Natural killer cell (primary cell): ENCODE measurements around the gene ABCA2. TPM values are rescaled to one million over a fixed set of nuclear protein-coding genes. Genes with fewer than 3 reads are reported as not detected.
A peak's percentile ranks its signal among the peaks of the same experiment; 100 is the strongest.
"Not testable (repeated sequence)": the region's sequence is repeated elsewhere in the genome, so short reads cannot be mapped to it uniquely, and the experiment has no call there.

Source experiments
- ATAC-seq, 3 donors: fragments of 150-1000 bp in 2 of 3; fragments of 200-7000 bp in 1 of 3; cut with Tn5 transposase; 1 replicate in 1 of 3; 2 replicates in 2 of 3; pipeline ENCODE4 v1.10.0; 2021; ENCODE audit warnings: mild to moderate bottlenecking in 2 of 3, moderate library complexity in 2 of 3
- DNase-seq, 2 donors: peaks; one replicate each; pipeline versions ENCODE4 v3.0.0 to v3.0.0-alpha.2; 2013 to 2021; ENCODE audit warnings: mixed read lengths in 1 of 2
- H3K27ac ChIP-seq: one replicate; pipeline ENCODE4 v1.5.1; 2013; ENCODE audit warnings: mild to moderate bottlenecking, low read length
- H3K27me3 ChIP-seq: one replicate; pipeline ENCODE4 v1.6.1; 2013; ENCODE audit warnings: low read length; ENCODE audit not compliant: control insufficient read depth, insufficient read depth
- H3K36me3 ChIP-seq: one replicate; pipeline ENCODE4 v1.6.1; 2013; ENCODE audit warnings: low read length; ENCODE audit not compliant: control insufficient read depth, insufficient read depth
- H3K4me1 ChIP-seq: one replicate; pipeline ENCODE4 v1.6.1; 2013; ENCODE audit warnings: low read length; ENCODE audit not compliant: control insufficient read depth, insufficient read depth
- H3K4me3 ChIP-seq: one replicate; pipeline ENCODE4 v1.5.1; 2013; ENCODE audit warnings: low read length
- H3K9me3 ChIP-seq: one replicate; pipeline ENCODE4 v1.6.1; 2013; ENCODE audit warnings: low read length; ENCODE audit not compliant: control insufficient read depth, insufficient read depth
- H3K27ac Mint-ChIP-seq, 2 donors: one replicate each; pipeline ENCODE4 v1.8.0; 2022; ENCODE audit warnings: mild to moderate bottlenecking in 2 of 2, mixed read lengths in 2 of 2, moderate library complexity in 1 of 2
- H3K27me3 Mint-ChIP-seq, 2 donors: one replicate each; pipeline ENCODE4 v1.8.0; 2022; ENCODE audit warnings: low read depth in 2 of 2, mixed read lengths in 2 of 2
- H3K36me3 Mint-ChIP-seq: one replicate; pipeline ENCODE4 v1.8.0; 2022; ENCODE audit warnings: mixed read lengths
- H3K4me1 Mint-ChIP-seq, 2 donors: one replicate each; pipeline ENCODE4 v1.8.0; 2022; ENCODE audit warnings: mixed read lengths in 2 of 2
- H3K4me3 Mint-ChIP-seq: one replicate; pipeline ENCODE4 v1.8.0; 2022; ENCODE audit warnings: mild to moderate bottlenecking, moderate library complexity, mixed read lengths
- H3K9me3 Mint-ChIP-seq, 2 donors: one replicate each; pipeline ENCODE4 v1.8.0; 2022; ENCODE audit warnings: mixed read lengths in 2 of 2
- WGBS: methylation state at CpG from one replicate; pipeline ENCODE4 v1.1.7; 2013; ENCODE audit warnings: missing lambda C conversion rate; ENCODE audit not compliant: insufficient coverage; 5-methylcytosine and 5-hydroxymethylcytosine counted together
- intact Hi-C: fragments of 100-400 bp; cut with micrococcal nuclease; formaldehyde crosslinking; loops from one replicate; pipeline ENCODE4 v1.14.2; 2022
- total RNA-seq, 4 donors: library from RNA; stranded (reverse); fragments of 120-200 nt in 1 of 4; gene quantifications; one replicate each; pipeline versions ENCODE4 v1.2.3 to v1.2.4, GENCODE V29; 2013 to 2022
- TF ChIP-seq, protein P1 (sequence below): fragments of 200-600 bp; IDR thresholded peaks from one replicate; pipeline ENCODE4 v1.8.0; 2022; ENCODE audit warnings: antibody characterized with exemption

The ABCA2 gene
- total RNA-seq, 3 donors from 2014 or later (not counting 1 experiment from before 2014, with no cell fraction given): 356 to 416 (median 357) TPM

DNA sequence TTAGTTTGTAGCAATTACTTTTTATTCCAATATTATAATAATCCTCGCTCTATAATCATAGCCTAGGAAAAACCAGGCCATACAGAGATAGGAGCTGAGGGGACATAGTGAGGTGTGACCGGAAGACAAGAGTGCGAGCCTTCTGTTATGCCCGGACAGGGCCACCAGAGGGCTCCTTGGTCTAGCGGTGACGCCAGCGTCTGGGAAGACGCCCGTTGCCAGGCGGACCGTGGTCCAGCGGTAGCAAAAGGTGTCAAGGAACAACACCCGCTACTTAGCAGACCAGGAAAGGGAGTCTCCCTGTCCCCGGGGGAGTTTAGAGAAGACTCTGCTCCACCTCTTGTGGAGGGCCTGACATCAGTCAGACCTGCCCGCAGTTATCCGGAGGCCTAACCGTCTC, 23.8 kb downstream of the ABCA2 start:
- peaks cover 52% of the 10 kb centered on the region for H3K4me1 ChIP-seq
- intact Hi-C loops, ATAC-seq, H3K36me3 ChIP-seq, H3K9me3 ChIP-seq, H3K4me3 ChIP-seq, H3K27me3 ChIP-seq, H3K27ac ChIP-seq, H3K36me3 Mint-ChIP-seq, DNase-seq, H3K27me3 Mint-ChIP-seq, H3K4me3 Mint-ChIP-seq, H3K9me3 Mint-ChIP-seq: not testable (repeated sequence)
- WGBS: 36% methylated on average over 16 of the region's 17 CpGs
- Mint-ChIP-seq H3K4me1 (peaks cover 23 to 34% of the 10 kb centered on the region in 2 donors), H3K27ac (peak overlapping the region in 1 of 2 donors; percentile 37)
- TF ChIP-seq, protein P1, sequence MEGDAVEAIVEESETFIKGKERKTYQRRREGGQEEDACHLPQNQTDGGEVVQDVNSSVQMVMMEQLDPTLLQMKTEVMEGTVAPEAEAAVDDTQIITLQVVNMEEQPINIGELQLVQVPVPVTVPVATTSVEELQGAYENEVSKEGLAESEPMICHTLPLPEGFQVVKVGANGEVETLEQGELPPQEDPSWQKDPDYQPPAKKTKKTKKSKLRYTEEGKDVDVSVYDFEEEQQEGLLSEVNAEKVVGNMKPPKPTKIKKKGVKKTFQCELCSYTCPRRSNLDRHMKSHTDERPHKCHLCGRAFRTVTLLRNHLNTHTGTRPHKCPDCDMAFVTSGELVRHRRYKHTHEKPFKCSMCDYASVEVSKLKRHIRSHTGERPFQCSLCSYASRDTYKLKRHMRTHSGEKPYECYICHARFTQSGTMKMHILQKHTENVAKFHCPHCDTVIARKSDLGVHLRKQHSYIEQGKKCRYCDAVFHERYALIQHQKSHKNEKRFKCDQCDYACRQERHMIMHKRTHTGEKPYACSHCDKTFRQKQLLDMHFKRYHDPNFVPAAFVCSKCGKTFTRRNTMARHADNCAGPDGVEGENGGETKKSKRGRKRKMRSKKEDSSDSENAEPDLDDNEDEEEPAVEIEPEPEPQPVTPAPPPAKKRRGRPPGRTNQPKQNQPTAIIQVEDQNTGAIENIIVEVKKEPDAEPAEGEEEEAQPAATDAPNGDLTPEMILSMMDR: peak; percentile 66

DNA sequence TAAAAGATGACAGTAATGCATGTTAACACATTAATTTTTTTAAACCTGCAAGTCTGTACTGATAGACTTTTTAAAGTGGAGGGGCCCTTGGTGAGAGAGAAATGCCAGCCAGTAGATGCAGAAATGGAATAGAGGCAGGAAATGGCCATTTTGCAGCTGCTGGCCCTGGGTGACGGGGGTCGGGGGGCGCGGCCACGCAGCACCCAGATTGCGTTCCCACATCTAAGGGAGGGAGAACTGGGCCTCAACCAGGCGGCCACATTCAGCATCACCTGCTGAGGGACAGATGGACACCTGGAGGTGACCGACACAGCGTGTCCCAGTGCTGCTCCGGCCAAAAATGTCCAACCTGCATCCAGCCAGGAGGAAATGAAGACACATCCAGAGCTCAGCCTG, 25.4 kb downstream of the ABCA2 start:
- 89% methylated on average over 10 of the region's 10 CpGs for WGBS
- Mint-ChIP-seq H3K4me1 (peaks cover 36 to 49% of the 10 kb centered on the region in 2 donors), H3K9me3 (no peaks in the 10 kb centered on the region), H3K27me3 (no peaks in the 10 kb centered on the region), H3K27ac (no peak overlapping the region), H3K4me3 (no peak overlapping the region), H3K36me3 (no peaks in the 10 kb centered on the region)
- DNase-seq (no peak), ATAC-seq (no peak)
- TF ChIP-seq, protein P1: no peak
- Histone ChIP-seq H3K27ac (no peak overlapping the region), H3K4me3 (no peak overlapping the region), H3K27me3 (no peaks in the 10 kb centered on the region), H3K9me3 (no peaks in the 10 kb centered on the region), H3K36me3 (peaks cover under 1% of the 10 kb centered on the region), H3K4me1 (peaks cover 69% of the 10 kb centered on the region)
- intact Hi-C loops: no loop called here

DNA sequence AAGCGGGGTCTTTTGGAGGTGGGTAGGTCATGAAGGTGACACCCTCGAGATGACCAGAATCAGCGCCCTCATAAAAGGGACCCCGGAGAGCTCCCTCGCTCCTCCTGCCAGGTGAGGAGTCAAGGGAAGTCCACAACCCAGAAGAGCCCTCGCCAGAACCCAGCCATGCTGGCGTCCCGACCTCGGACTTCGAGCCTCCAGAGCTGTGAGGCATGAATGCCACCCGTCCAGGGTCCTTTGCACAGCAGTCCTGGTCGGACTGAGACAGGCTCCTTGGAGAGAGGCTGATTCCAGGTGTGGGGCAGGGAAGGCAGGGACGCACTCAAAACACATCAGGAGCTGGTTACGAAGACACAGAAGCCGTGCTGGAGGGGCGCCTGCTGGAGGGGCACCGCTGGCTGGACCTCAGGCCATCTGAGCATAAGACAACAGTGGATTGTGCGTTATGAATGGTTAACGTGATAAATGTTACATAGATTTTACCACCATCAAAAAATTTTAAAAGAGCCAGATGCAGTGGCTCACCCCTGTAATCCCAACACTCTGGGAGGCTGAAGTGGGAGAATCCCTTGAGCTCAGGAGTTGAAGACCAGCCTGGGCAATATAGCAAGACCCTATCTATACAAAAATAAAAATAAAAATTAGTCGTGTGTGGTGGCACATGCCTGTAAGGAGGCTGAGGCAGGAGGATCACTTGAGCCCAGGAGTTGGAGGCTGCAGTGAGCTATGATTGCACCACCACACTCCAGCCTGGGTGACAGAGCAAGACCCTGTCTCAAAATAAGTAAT, 26.0 kb downstream of the ABCA2 start:
- H3K9me3 Mint-ChIP-seq: no peaks in the 10 kb centered on the region
- DNase-seq (no peak), ATAC-seq (no peak)
- H3K4me1 Mint-ChIP-seq: peaks cover 39 to 52% of the 10 kb centered on the region in 2 donors
- Histone ChIP-seq H3K4me1 (peaks cover 75% of the 10 kb centered on the region), H3K27ac (no peak overlapping the region), H3K27me3 (no peaks in the 10 kb centered on the region), H3K36me3 (no peaks in the 10 kb centered on the region), H3K4me3 (no peak overlapping the region), H3K9me3 (no peaks in the 10 kb centered on the region)
- intact Hi-C loops: no loop called here
- H3K4me3 Mint-ChIP-seq: no peak overlapping the region
- no peaks in the 10 kb centered on the region for H3K27me3 Mint-ChIP-seq
- TF ChIP-seq, protein P1: no peak
- WGBS: 94% methylated on average over 19 of the region's 20 CpGs
- H3K27ac Mint-ChIP-seq: no peak overlapping the region
- no peaks in the 10 kb centered on the region for H3K36me3 Mint-ChIP-seq
